ENCODE results near the gene NCKAP5.

Gene NCKAP5

GRCh38 chr2:133314795-133315194 lies 253.5 kb downstream of the NCKAP5 start:
- FAIRE-seq: no peak
- no peak for DNase-seq (ENCODE audit: extremely low spot score, insufficient read length, low read depth)

DNA sequence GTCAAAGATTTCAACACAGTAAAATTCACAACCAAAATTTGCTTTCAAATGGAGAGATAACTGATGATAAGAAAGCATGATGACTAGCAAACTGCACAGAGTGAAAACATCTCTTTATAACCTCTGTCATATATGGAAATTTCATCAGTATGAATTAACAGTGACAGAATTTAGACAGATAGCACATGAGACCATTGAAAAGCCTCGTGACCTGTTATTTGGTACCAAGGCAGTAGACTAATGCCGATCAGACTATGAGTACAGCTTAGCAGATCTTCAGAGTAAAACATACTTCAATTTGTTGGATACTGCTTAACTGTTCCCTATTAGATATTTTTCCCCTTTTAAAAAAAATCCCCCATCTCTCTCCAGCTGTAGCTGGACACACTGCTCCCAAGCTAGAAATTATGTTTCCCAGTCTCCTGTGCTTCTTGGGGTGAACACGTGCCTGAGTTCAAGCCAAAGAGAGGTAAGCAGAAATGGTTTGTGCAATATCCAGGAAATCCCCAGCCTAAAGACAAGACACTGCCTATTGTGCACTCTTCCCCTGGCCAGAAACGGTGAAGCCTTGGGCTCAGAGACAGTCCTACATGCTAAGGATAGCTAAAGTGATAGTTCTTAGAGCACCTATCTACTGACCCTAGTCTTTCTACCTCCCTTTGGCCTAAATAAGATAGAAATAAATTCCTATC lies 256.1 kb downstream of the NCKAP5 start:
- DNase-seq (ENCODE audit: extremely low spot score, insufficient read length, low read depth): no peak
- FAIRE-seq: no peak

DNA sequence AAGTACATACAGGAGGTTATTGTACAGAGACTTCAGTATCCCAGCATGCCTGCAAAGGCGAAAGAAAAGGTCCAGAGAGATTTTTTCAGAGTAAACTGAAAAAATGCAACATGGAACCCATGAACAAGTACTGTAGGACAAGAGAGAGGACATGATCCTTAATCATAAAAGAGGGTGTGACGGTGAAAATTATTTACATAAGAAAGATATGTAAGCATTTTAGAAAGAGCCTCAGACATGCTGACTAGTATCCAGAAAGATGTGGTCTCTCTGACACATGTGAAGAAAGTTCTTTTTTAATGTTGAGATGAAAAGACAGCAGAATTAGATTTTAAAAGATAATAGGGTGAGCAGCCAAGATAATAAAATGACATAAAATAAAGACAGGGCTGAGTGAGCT lies 262.0 kb downstream of the NCKAP5 start:
- FAIRE-seq: no peak

DNA sequence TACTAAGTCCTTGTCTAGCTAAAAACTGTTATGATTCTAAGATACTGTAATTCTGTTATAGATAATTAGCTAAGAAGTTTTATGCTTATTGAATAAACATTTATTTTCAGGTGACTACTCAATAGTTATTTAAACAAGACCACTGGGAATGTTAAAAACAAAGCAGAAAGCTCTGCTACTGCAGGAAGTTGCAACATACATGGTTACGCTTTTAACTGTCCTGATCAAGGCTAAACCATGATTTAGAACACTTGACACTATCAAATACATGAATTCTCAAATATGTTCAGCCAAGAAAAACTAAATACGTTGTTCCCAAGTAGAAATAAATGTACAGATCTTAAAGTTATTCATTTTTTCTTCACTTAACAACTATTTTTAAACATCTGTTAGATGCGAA lies 263.9 kb downstream of the NCKAP5 start:
- DNase-seq (ENCODE audit: extremely low spot score, insufficient read length, low read depth) (no peak), FAIRE-seq (no peak)

More for the DNA sequence above, 262.0 kb downstream of the NCKAP5 start:
- no peak for DNase-seq (ENCODE audit: extremely low spot score, insufficient read length, low read depth)

GRCh38 chr2:133303150-133303549 lies 265.1 kb downstream of the NCKAP5 start:
- FAIRE-seq (no peak), DNase-seq (ENCODE audit: extremely low spot score, insufficient read length, low read depth) (no peak)

GRCh38 chr2:133296401-133296800 lies 271.9 kb downstream of the NCKAP5 start:
- no peak for FAIRE-seq
- no peak for DNase-seq (ENCODE audit: extremely low spot score, insufficient read length, low read depth)

DNA sequence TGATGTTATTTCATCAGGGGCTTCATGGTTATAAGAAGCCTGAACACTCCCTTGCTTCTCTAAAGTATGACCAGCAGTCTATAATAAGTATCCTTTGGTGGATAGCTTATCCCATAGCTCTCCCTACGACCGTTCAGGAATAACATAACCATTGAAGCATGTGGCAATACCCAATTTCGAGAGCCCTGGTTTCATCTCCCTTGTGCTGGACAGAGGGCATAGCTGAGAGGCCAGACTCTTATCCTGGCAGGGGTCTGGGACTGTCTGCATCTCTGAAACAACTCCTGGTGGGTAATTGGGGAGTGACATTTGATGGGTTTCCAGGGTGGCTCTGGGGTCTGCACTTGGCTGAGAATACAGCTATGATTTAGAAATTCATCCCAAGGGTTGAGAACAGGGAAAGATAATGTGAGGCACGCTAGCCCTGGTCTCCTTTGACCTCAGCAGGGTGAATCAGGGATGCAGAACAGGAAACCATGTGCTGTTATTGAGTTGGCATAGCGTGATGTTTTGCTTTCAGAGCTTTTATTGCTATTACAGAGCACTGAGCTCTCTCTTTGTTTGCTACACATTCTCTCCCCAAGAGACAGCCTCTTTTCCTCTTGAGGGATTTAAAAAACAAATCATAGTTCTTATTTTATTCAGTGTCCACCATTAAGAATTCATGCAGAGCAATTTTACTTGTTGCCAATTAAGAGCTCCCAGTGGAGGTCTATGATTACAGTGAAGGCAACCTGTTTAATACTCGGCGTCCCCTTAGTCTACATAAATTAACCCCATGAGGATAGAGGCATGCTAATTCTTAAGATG lies 274.5 kb downstream of the NCKAP5 start:
- no peak for DNase-seq (ENCODE audit: extremely low spot score, insufficient read length, low read depth)
- no peak for FAIRE-seq

- FAIRE-seq: no peak
- DNase-seq (ENCODE audit: extremely low spot score, insufficient read length, low read depth): no peak
Measured at GRCh38 chr2:133292259-133292658, 276.0 kb downstream of the NCKAP5 start.

DNA sequence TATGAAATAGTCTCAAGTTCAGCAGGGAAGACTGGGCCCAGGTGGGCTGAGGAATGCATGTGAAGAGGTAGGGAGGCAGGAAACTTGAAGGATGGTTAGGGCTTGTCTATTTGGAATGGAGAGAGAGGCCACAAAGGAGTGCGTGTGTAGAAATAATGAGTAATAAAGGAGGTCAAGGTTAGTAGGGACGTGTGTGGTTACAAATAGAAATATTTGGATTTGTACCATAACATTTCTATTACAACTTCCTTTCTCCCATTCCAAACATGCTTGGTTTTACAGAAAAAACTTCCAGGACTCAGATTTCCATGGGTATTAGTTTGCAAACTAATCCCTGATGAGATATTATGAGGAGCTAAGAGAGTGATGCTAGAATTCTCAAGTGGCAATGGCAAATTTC lies 280.6 kb downstream of the NCKAP5 start:
- FAIRE-seq (no peak), DNase-seq (ENCODE audit: extremely low spot score, insufficient read length, low read depth) (no peak)

GRCh38 chr2:133286326-133286922 lies 281.8 kb downstream of the NCKAP5 start:
- DNase-seq (ENCODE audit: extremely low spot score, insufficient read length, low read depth): no peak
- no peak for FAIRE-seq

DNA sequence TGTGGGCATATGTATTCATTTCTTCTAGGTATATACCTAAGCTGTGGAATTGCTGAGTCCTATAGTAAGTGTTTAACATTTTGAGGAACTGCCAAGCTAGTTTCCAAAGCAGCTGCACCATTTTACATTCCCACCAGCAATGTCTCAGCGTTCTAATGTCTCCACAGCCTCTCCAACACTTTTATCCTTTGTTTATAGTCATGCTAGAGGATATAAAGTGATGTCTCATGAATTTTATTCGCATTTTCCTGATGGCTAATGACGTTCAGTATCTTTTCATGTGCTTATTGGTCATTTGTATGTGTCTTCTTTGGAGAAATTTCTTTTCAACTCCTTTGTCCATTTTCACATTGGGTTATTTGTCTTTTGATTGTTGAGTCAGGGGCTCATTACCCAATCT lies 295.2 kb downstream of the NCKAP5 start:
- FAIRE-seq (no peak), DNase-seq (ENCODE audit: extremely low spot score, insufficient read length, low read depth) (no peak)

DNA sequence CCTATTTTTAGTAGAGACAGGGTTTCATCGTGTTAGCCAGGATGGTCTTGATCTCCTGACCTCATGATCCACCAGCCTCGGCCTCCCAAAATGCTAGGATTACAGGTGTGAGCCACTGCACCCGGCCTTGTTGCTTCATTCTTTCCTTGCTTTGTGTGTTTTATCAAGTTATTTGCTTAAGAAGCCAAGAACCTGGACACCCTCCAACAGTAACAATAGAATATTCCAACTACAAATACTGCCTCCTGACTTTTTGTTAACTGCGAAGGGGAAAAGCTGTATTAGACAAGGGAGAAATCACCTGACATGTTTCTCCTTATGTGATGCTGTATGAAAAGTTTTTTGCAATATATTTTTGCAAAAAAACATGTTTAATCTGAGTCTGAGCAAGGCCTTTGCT lies 297.2 kb downstream of the NCKAP5 start:
- FAIRE-seq (no peak), DNase-seq (ENCODE audit: extremely low spot score, insufficient read length, low read depth) (no peak)

DNA sequence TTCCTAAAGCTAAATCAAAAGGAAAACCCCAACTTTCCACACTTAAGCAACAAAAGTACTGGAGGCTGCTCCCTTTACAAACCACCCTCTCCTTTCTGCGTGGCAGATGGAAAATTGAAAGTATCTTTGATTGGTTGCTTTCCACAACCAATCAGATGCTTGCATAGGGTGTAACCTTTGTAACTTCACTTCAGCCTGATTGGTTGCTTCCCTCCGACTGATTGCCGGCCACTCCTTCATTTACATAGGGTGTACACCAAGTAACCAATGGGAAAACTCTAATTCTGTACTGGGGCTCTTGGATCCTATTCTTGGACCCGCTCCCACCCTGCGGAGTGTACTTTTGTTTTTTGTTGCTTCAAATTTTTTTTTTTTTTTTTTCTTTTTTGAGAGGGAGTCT lies 297.7 kb downstream of the NCKAP5 start:
- DNase-seq (ENCODE audit: extremely low spot score, insufficient read length, low read depth) (no peak), FAIRE-seq (no peak)

- FAIRE-seq: no peak
- DNase-seq (ENCODE audit: extremely low spot score, insufficient read length, low read depth): no peak
Measured at GRCh38 chr2:133266926-133267590, 301.2 kb downstream of the NCKAP5 start.

DNA sequence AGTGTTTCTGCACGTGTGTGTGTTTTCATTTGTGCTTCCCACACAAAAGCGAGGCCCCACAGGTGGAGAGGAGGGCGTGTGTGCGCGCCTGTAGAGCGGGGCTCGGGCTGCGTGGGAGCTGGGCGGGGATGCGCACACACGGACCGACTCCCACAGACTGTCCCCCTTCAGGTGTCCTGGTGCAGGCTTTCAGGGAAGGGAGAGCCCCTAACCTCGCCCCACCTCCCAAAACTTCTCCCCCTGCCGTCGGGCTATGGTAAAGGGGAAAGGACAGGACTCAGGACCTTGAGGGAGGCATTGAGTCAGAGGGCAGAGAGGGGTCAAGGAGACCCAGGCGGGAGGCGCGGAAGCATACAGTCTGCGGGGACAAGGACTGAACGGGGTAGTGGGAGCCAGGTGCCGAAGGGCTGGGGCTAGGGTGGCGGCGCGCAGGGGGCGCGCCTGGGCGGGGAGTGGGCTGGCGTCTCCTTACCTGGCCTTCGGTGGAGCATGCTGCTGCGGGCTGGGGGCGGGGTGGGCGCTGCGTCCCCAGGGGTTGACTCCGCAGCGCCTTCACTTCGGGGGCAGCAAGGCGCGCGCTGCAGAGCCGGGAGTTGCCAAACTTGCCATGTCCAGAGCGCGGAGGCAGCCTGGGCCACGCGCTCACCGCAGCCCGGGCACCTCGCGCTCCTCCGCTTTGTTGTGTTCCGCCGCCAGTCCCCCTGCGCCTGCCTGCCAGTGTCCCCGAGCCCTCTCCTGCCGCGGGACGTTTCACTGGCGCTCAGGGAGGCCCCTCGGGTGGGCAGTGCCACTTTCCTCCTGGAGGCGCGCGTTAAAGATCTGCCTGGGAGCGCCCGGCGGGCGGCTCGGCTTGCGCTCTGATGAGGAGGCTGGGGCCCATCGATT lies 302.0 kb downstream of the NCKAP5 start:
- FAIRE-seq (no peak), DNase-seq (ENCODE audit: extremely low spot score, insufficient read length, low read depth) (no peak)

GRCh38 chr2:133265432-133265949 lies 302.8 kb downstream of the NCKAP5 start:
- no peak for DNase-seq (ENCODE audit: extremely low spot score, insufficient read length, low read depth)
- FAIRE-seq: no peak

DNA sequence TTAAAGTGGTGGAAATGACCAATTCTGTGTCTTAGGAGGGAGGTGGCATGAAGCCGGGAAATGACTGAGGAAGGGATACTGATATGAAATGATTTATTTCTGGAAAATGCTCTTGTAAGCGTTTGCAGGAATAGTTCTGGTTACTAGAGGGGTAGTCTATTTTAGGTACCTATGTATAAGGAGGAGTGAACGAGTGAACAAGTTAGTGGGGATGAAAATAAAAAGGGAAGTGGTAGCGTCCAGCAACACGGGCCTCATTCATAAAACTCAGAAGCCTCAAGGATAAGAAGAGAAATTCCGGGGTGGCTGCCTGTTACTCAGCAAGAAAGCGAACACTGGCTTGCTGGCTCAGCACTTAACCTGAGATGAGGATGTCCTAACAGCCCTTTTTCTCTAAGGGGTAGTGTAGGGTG lies 303.3 kb downstream of the NCKAP5 start:
- no peak for FAIRE-seq
- no peak for DNase-seq (ENCODE audit: extremely low spot score, insufficient read length, low read depth)

GRCh38 chr2:133262893-133263292 lies 305.4 kb downstream of the NCKAP5 start:
- DNase-seq (ENCODE audit: extremely low spot score, insufficient read length, low read depth): no peak
- FAIRE-seq: no peak

GRCh38 chr2:133255360-133255759 lies 312.9 kb downstream of the NCKAP5 start:
- no peak for FAIRE-seq
- no peak for DNase-seq (ENCODE audit: extremely low spot score, insufficient read length, low read depth)

DNA sequence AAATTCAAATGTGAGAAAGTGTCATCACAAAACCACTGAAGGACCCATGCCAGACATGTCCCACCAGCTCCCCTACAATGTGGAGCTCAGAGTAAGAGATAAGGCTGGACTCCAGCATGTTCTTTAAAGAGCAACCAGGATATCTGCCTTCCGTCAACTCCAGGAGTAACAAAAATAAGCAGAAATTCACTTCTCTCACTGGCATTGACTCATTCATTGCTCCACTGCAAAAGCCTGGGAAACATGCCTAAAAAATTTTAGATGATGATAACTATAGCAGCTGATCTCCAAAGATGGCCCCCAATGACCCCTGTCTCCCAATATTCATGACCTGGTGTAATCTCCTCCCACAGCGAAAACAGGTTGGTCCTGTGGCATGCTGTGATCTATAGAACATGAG lies 314.5 kb downstream of the NCKAP5 start:
- FAIRE-seq: no peak
- no peak for DNase-seq (ENCODE audit: extremely low spot score, insufficient read length, low read depth)
